Measurements from ENCODE around the gene FOXN1. TPM values are rescaled to one million over a fixed set of nuclear protein-coding genes. Genes with fewer than 3 reads are reported as not detected.

Gene FOXN1
- total and polyA plus RNA-seq, 9 donors, result 0.04 to 2.1 (median 0.07) TPM; not detected in 6

- H3K36me3 ChIP-seq (ENCODE audit: control insufficient read depth, insufficient read depth, low read length), result no peaks in the 10 kb centered on the region
- H3K4me3 ChIP-seq (ENCODE audit: low read length), result no peak overlapping the region
- 86% methylated on average over 2 of the region's 3 CpGs for WGBS (ENCODE audit: insufficient coverage)
- H3K4me1 ChIP-seq (ENCODE audit: control insufficient read depth, insufficient read depth, low read length), result no peaks in the 10 kb centered on the region
- peaks cover 1% of the 10 kb centered on the region for H3K27me3 ChIP-seq (ENCODE audit: control insufficient read depth, insufficient read depth, low read length)
- H3K9me3 ChIP-seq (replicated peaks; ENCODE audit: control insufficient read depth, low read depth, low read length), result no peaks in the 10 kb centered on the region
- no peak overlapping the region for H3K27ac ChIP-seq (ENCODE audit: low read length)
- no peak for DNase-seq
Measured at GRCh38 chr17:28491860-28492259, 14.3 kb upstream of the FOXN1 start.

- Histone ChIP-seq H3K9me3 (replicated peaks; ENCODE audit: control insufficient read depth, low read depth, low read length) (no peaks in the 10 kb centered on the region), H3K36me3 (ENCODE audit: control insufficient read depth, insufficient read depth, low read length) (no peaks in the 10 kb centered on the region), H3K4me3 (ENCODE audit: low read length) (no peak overlapping the region), H3K4me1 (ENCODE audit: control insufficient read depth, insufficient read depth, low read length) (no peaks in the 10 kb centered on the region), H3K27me3 (ENCODE audit: control insufficient read depth, insufficient read depth, low read length) (no peaks in the 10 kb centered on the region), H3K27ac (ENCODE audit: low read length) (no peak overlapping the region)
- no peak for DNase-seq
- WGBS (ENCODE audit: insufficient coverage), result 65% methylated on average over 4 of the region's 4 CpGs
Measured at GRCh38 chr17:28492352-28493310, 13.5 kb upstream of the FOXN1 start.

- H3K4me1 ChIP-seq (ENCODE audit: control insufficient read depth, insufficient read depth, low read length), result no peaks in the 10 kb centered on the region
- 20% methylated on average over 5 of the region's 9 CpGs for WGBS (ENCODE audit: insufficient coverage)
- H3K27me3 ChIP-seq (ENCODE audit: control insufficient read depth, insufficient read depth, low read length), result peaks cover 3% of the 10 kb centered on the region
- DNase-seq, result no peak
- no peak overlapping the region for H3K27ac ChIP-seq (ENCODE audit: low read length)
- no peaks in the 10 kb centered on the region for H3K9me3 ChIP-seq (replicated peaks; ENCODE audit: control insufficient read depth, low read depth, low read length)
- no peak overlapping the region for H3K4me3 ChIP-seq (ENCODE audit: low read length)
- H3K36me3 ChIP-seq (ENCODE audit: control insufficient read depth, insufficient read depth, low read length), result no peaks in the 10 kb centered on the region
Measured at GRCh38 chr17:28493460-28493859, 12.7 kb upstream of the FOXN1 start.

GRCh38 chr17:28494445-28495188 lies 11.5 kb upstream of the FOXN1 start:
- H3K27me3 ChIP-seq (ENCODE audit: control insufficient read depth, insufficient read depth, low read length), result peaks cover 3% of the 10 kb centered on the region
- peak; percentile 49 for DNase-seq
- 32% methylated on average over 13 of the region's 15 CpGs for WGBS (ENCODE audit: insufficient coverage)

GRCh38 chr17:28495635-28496034 lies 10.5 kb upstream of the FOXN1 start:
- Histone ChIP-seq H3K27me3 (ENCODE audit: control insufficient read depth, insufficient read depth, low read length) (peaks cover 6% of the 10 kb centered on the region), H3K9me3 (replicated peaks; ENCODE audit: control insufficient read depth, low read depth, low read length) (no peaks in the 10 kb centered on the region), H3K36me3 (ENCODE audit: control insufficient read depth, insufficient read depth, low read length) (no peaks in the 10 kb centered on the region), H3K27ac (ENCODE audit: low read length) (no peak overlapping the region), H3K4me1 (ENCODE audit: control insufficient read depth, insufficient read depth, low read length) (no peaks in the 10 kb centered on the region), H3K4me3 (ENCODE audit: low read length) (no peak overlapping the region)
- whole genome bisulfite sequencing (ENCODE audit: insufficient coverage), result 85% methylated on average over 8 of the region's 8 CpGs
- no peak for DNase-seq

More at GRCh38 chr17:28494445-28495188, 11.5 kb upstream of the FOXN1 start:
- no peaks in the 10 kb centered on the region for H3K9me3 ChIP-seq (replicated peaks; ENCODE audit: control insufficient read depth, low read depth, low read length)
- H3K27ac ChIP-seq (ENCODE audit: low read length), result no peak overlapping the region
- no peak overlapping the region for H3K4me3 ChIP-seq (ENCODE audit: low read length)
- no peaks in the 10 kb centered on the region for H3K36me3 ChIP-seq (ENCODE audit: control insufficient read depth, insufficient read depth, low read length)
- no peaks in the 10 kb centered on the region for H3K4me1 ChIP-seq (ENCODE audit: control insufficient read depth, insufficient read depth, low read length)

- WGBS (ENCODE audit: insufficient coverage), result 30% methylated on average over 4 of the region's 9 CpGs
- Histone ChIP-seq H3K9me3 (replicated peaks; ENCODE audit: control insufficient read depth, low read depth, low read length) (no peaks in the 10 kb centered on the region), H3K4me3 (ENCODE audit: low read length) (no peak overlapping the region), H3K36me3 (ENCODE audit: control insufficient read depth, insufficient read depth, low read length) (no peaks in the 10 kb centered on the region), H3K27ac (ENCODE audit: low read length) (no peak overlapping the region), H3K27me3 (ENCODE audit: control insufficient read depth, insufficient read depth, low read length) (peaks cover 6% of the 10 kb centered on the region), H3K4me1 (ENCODE audit: control insufficient read depth, insufficient read depth, low read length) (no peaks in the 10 kb centered on the region)
- no peak for DNase-seq
Measured at GRCh38 chr17:28497931-28498330, 8.2 kb upstream of the FOXN1 start.

GRCh38 chr17:28498652-28499363 lies 7.3 kb upstream of the FOXN1 start:
- Histone ChIP-seq H3K27me3 (ENCODE audit: control insufficient read depth, insufficient read depth, low read length) (peaks cover 8% of the 10 kb centered on the region), H3K9me3 (replicated peaks; ENCODE audit: control insufficient read depth, low read depth, low read length) (no peaks in the 10 kb centered on the region), H3K27ac (ENCODE audit: low read length) (no peak overlapping the region), H3K36me3 (ENCODE audit: control insufficient read depth, insufficient read depth, low read length) (no peaks in the 10 kb centered on the region), H3K4me1 (ENCODE audit: control insufficient read depth, insufficient read depth, low read length) (no peaks in the 10 kb centered on the region), H3K4me3 (ENCODE audit: low read length) (no peak overlapping the region)
- DNase-seq, result no peak
- 64% methylated on average over 5 of the region's 12 CpGs for WGBS (ENCODE audit: insufficient coverage)

GRCh38 chr17:28499364-28499664 lies 6.8 kb upstream of the FOXN1 start:
- WGBS (ENCODE audit: insufficient coverage), result 47% methylated on average over 7 of the region's 9 CpGs
- H3K27me3 ChIP-seq (ENCODE audit: control insufficient read depth, insufficient read depth, low read length), result peaks cover 9% of the 10 kb centered on the region
- no peaks in the 10 kb centered on the region for H3K4me1 ChIP-seq (ENCODE audit: control insufficient read depth, insufficient read depth, low read length)
- no peak overlapping the region for H3K4me3 ChIP-seq (ENCODE audit: low read length)
- no peaks in the 10 kb centered on the region for H3K36me3 ChIP-seq (ENCODE audit: control insufficient read depth, insufficient read depth, low read length)
- H3K9me3 ChIP-seq (replicated peaks; ENCODE audit: control insufficient read depth, low read depth, low read length), result no peaks in the 10 kb centered on the region
- H3K27ac ChIP-seq (ENCODE audit: low read length), result no peak overlapping the region
- DNase-seq, result no peak

GRCh38 chr17:28499684-28500357 lies 6.3 kb upstream of the FOXN1 start:
- no peak overlapping the region for H3K4me3 ChIP-seq (ENCODE audit: low read length)
- no peaks in the 10 kb centered on the region for H3K36me3 ChIP-seq (ENCODE audit: control insufficient read depth, insufficient read depth, low read length)
- H3K9me3 ChIP-seq (replicated peaks; ENCODE audit: control insufficient read depth, low read depth, low read length), result no peaks in the 10 kb centered on the region
- no peaks in the 10 kb centered on the region for H3K4me1 ChIP-seq (ENCODE audit: control insufficient read depth, insufficient read depth, low read length)
- H3K27ac ChIP-seq (ENCODE audit: low read length), result no peak overlapping the region
- H3K27me3 ChIP-seq (ENCODE audit: control insufficient read depth, insufficient read depth, low read length), result peaks cover 9% of the 10 kb centered on the region
- 92% methylated on average over 2 of the region's 9 CpGs for WGBS (ENCODE audit: insufficient coverage)
- DNase-seq, result no peak
